ENCODE data around the gene ZSCAN23.
"Not testable (repeated sequence)": the region's sequence is repeated elsewhere in the genome, so short reads cannot be mapped to it uniquely, and the experiment has no call there.

The ZSCAN23 gene

GRCh38 chr6:28443112-28443773 lies at the start of gene ZSCAN23:
Gene ZSCAN23, minus strand, starts transcription at chr6:28443491. Its CDS starts 7,225 bp downstream, at chr6:28436266.
- DNase-seq, result peak; percentile 74 to 79

- DNase-seq, result no peak
Measured at GRCh38 chr6:28491984-28492317, 48.7 kb upstream of the ZSCAN23 start.

- no peak for DNase-seq
Measured at GRCh38 chr6:28490205-28490890, 47.1 kb upstream of the ZSCAN23 start.

- peak; percentile 13 to 29 for DNase-seq
Measured at GRCh38 chr6:28489366-28490204, 46.3 kb upstream of the ZSCAN23 start.

GRCh38 chr6:28488916-28489365 lies 45.6 kb upstream of the ZSCAN23 start:
- peak in 1 of 2 donors; percentile 5 for DNase-seq

GRCh38 chr6:28486988-28487742 lies 43.9 kb upstream of the ZSCAN23 start:
- DNase-seq, result no peak

GRCh38 chr6:28486533-28486932 lies 43.2 kb upstream of the ZSCAN23 start:
- DNase-seq, result no peak

- DNase-seq, result no peak
Measured at GRCh38 chr6:28485482-28485881, 42.2 kb upstream of the ZSCAN23 start.

GRCh38 chr6:28480253-28480932 lies 37.1 kb upstream of the ZSCAN23 start:
- DNase-seq, result no peak

- no peak for DNase-seq
Measured at GRCh38 chr6:28478518-28478917, 35.2 kb upstream of the ZSCAN23 start.

- DNase-seq, result no peak
Measured at GRCh38 chr6:28474441-28475219, 31.3 kb upstream of the ZSCAN23 start.

- not testable (repeated sequence) for DNase-seq
Measured at GRCh38 chr6:28469153-28469745, 26.0 kb upstream of the ZSCAN23 start.

GRCh38 chr6:28468056-28468455 lies 24.8 kb upstream of the ZSCAN23 start:
- DNase-seq, result no peak

- DNase-seq, result peak in 1 of 2 donors; percentile 16
Measured at GRCh38 chr6:28462401-28462800, 19.1 kb upstream of the ZSCAN23 start.

GRCh38 chr6:28458568-28458967 lies 15.3 kb upstream of the ZSCAN23 start:
- DNase-seq, result no peak

- no peak for DNase-seq
Measured at GRCh38 chr6:28449056-28449455, 5.8 kb upstream of the ZSCAN23 start.

GRCh38 chr6:28447512-28447906 lies 4.2 kb upstream of the ZSCAN23 start:
- DNase-seq, result not testable (repeated sequence)

- DNase-seq, result no peak
Measured at GRCh38 chr6:28446818-28447511, 3.7 kb upstream of the ZSCAN23 start.

- DNase-seq, result not testable (repeated sequence)
Measured at GRCh38 chr6:28444759-28445158, 1.5 kb upstream of the ZSCAN23 start.

- DNase-seq, result no peak
Measured at GRCh38 chr6:28442586-28442985, 705 bp downstream of the ZSCAN23 start.
